GM23338 (cell line): ENCODE data around the gene BNC2.

Experiments
- CREB1 ChIP-seq: fragments of 250-450 bp; sonication (Bioruptor Pico); IDR thresholded peaks from 2 replicates; pipeline ENCODE4 v1.5.0; 2020; ENCODE audit warnings: low read depth, mild to moderate bottlenecking, moderate library complexity
- EZH2 ChIP-seq: fragments of 200-600 bp; sonication (generic); IDR thresholded peaks from one replicate; pipeline ENCODE4 v1.8.0; 2017; ENCODE audit warnings: antibody characterized with exemption, mild to moderate bottlenecking, low read depth; ENCODE audit not compliant: unreplicated experiment
- POLR2AphosphoS5 ChIP-seq: IDR thresholded peaks from 2 replicates; pipeline ENCODE4 v1.6.1; 2016; ENCODE audit warnings: antibody characterized with exemption, low read depth
- TF ChIP-seq, protein P1 (sequence below), 2 experiments: fragments of 200-600 bp in 1 of 2; sonication (generic) in 1 of 2; conservative IDR thresholded peaks; 2 replicates each; pipeline versions ENCODE4 v1.5.1 to v1.6.1; 2016 to 2017; ENCODE audit warnings: antibody characterized with exemption in 2 of 2, low read depth in 2 of 2, mild to moderate bottlenecking in 2 of 2, moderate library complexity in 1 of 2

DNA sequence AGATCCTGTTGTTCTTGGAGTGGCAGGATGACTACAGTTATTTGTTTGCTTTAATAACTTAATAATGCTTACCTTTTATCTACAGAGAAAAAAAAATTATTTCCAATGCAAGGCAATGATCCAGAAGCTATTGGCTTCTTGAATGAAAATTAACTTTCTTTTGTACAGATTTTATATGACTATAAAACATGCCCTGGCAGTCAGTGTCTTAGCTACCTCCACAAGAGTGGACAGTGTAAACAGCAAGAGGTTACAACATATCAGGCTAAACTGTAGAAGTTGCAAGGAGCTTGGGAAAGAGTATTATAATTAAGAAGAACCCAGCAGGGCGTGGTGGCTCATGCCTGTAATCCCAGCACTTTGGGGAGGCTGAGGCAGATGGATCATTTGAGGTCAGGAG lies 49.1 kb downstream of the BNC2 start:
- TF ChIP-seq CREB1 (CRISPR knock-in tag) = no peak
- TF ChIP-seq, protein P1, sequence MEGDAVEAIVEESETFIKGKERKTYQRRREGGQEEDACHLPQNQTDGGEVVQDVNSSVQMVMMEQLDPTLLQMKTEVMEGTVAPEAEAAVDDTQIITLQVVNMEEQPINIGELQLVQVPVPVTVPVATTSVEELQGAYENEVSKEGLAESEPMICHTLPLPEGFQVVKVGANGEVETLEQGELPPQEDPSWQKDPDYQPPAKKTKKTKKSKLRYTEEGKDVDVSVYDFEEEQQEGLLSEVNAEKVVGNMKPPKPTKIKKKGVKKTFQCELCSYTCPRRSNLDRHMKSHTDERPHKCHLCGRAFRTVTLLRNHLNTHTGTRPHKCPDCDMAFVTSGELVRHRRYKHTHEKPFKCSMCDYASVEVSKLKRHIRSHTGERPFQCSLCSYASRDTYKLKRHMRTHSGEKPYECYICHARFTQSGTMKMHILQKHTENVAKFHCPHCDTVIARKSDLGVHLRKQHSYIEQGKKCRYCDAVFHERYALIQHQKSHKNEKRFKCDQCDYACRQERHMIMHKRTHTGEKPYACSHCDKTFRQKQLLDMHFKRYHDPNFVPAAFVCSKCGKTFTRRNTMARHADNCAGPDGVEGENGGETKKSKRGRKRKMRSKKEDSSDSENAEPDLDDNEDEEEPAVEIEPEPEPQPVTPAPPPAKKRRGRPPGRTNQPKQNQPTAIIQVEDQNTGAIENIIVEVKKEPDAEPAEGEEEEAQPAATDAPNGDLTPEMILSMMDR (conservative IDR thresholded peaks at IDR 0.05; ENCODE audit: low read depth in 2 of 2) = no peak
- no peak for TF ChIP-seq EZH2
- TF ChIP-seq POLR2AphosphoS5 = no peak
